Measurements from ENCODE around the gene PHF21A.
"Not testable (repeated sequence)": the region's sequence is repeated elsewhere in the genome, so short reads cannot be mapped to it uniquely, and the experiment has no call there.

PHF21A gene

DNA sequence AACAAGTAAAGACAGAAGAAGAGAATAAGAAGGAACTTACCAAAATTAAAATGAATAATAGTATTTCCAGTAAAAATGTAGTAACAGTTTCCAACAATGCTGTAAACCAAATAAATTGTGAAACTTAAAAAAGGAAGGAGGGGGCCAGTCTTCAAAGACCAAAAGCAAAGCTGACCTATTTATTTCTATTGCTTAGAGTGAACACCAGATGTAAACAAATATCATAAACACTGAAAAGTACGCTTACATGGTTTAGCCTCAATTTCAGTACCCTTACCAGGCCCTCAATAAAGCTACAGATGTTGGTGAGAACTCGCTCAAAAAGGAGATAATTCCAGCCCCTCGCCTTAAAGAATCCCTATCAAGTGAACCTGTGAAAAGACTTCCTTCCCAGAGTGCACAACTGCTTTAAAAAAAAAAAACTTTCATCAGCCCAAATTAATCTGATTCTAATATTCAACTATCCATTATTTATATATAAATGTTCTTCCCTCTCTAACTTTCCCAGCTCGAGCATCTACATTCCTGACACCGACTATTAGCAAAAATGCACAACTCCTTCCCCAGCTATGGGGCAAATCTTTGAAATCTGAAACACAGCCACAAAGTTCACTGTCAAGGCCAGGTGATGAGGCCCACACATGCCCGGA is 2.4 kb downstream of the PHF21A start:
- Histone ChIP-seq H3K27ac (peak overlapping the region; percentile 81), H3K36me3 (ENCODE audit: control insufficient read depth, insufficient read depth, low read length) (no peaks in the 10 kb centered on the region), H3K9me3 (ENCODE audit: control insufficient read depth, low read length) (no peaks in the 10 kb centered on the region), H2AFZ (no peak overlapping the region), H3K27me3 (ENCODE audit: control insufficient read depth, insufficient read depth, low read length) (no peaks in the 10 kb centered on the region), H3K4me2 (ENCODE audit: low read length) (peak overlapping the region; percentile 76), H3K4me3 (ENCODE audit: low read depth, low read length) (peak overlapping the region; percentile 45), H3K9ac (no peak overlapping the region), H3K79me2 (peaks cover 9% of the 10 kb centered on the region), H3K4me1 (peaks cover 3% of the 10 kb centered on the region)
- TF ChIP-seq, protein P1, sequence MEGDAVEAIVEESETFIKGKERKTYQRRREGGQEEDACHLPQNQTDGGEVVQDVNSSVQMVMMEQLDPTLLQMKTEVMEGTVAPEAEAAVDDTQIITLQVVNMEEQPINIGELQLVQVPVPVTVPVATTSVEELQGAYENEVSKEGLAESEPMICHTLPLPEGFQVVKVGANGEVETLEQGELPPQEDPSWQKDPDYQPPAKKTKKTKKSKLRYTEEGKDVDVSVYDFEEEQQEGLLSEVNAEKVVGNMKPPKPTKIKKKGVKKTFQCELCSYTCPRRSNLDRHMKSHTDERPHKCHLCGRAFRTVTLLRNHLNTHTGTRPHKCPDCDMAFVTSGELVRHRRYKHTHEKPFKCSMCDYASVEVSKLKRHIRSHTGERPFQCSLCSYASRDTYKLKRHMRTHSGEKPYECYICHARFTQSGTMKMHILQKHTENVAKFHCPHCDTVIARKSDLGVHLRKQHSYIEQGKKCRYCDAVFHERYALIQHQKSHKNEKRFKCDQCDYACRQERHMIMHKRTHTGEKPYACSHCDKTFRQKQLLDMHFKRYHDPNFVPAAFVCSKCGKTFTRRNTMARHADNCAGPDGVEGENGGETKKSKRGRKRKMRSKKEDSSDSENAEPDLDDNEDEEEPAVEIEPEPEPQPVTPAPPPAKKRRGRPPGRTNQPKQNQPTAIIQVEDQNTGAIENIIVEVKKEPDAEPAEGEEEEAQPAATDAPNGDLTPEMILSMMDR (IDR thresholded peaks at IDR 0.05), result no peak

GRCh38 chr11:46117842-46118241 is 3.4 kb downstream of the PHF21A start:
- Histone ChIP-seq H3K9me3 (ENCODE audit: control insufficient read depth, low read length) (no peaks in the 10 kb centered on the region), H3K27ac (no peak overlapping the region), H2AFZ (no peak overlapping the region), H3K4me1 (peaks cover 3% of the 10 kb centered on the region), H3K36me3 (ENCODE audit: control insufficient read depth, insufficient read depth, low read length) (no peaks in the 10 kb centered on the region), H3K9ac (no peak overlapping the region), H3K79me2 (peaks cover 12% of the 10 kb centered on the region), H3K4me3 (ENCODE audit: low read depth, low read length) (no peak overlapping the region), H3K4me2 (ENCODE audit: low read length) (no peak overlapping the region), H3K27me3 (ENCODE audit: control insufficient read depth, insufficient read depth, low read length) (no peaks in the 10 kb centered on the region)
- TF ChIP-seq, protein P1 (IDR thresholded peaks at IDR 0.05), result no peak

DNA sequence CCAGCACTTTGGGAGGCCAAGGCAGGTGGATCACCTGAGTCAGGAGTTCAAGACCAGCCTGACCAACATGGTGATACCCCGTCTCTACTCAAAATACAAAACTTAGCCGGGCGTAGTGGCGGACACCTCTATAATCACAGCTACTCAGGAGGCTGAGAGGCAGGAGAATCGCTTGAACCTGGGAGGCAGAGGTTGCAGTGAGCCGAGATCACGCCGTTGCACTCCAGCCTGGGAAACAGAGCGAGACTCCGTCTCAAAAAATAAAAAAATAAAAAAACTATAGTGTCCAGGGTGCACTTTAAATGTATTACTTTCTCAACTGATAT is 4.6 kb downstream of the PHF21A start:
- not testable (repeated sequence) for H3K9me3 ChIP-seq (ENCODE audit: control insufficient read depth, low read length); H2AFZ ChIP-seq; H3K27me3 ChIP-seq (ENCODE audit: control insufficient read depth, insufficient read depth, low read length); H3K4me3 ChIP-seq (ENCODE audit: low read depth, low read length); H3K9ac ChIP-seq; H3K36me3 ChIP-seq (ENCODE audit: control insufficient read depth, insufficient read depth, low read length); H3K4me1 ChIP-seq; H3K4me2 ChIP-seq (ENCODE audit: low read length)
- peak overlapping the region; percentile 57 for H3K27ac ChIP-seq
- H3K79me2 ChIP-seq, result peaks cover 15% of the 10 kb centered on the region

- Histone ChIP-seq H3K9me3 (ENCODE audit: control insufficient read depth, low read length) (no peaks in the 10 kb centered on the region), H3K79me2 (peaks cover 16% of the 10 kb centered on the region), H2AFZ (no peak overlapping the region), H3K4me3 (ENCODE audit: low read depth, low read length) (no peak overlapping the region), H3K27ac (peak overlapping the region; percentile 57), H3K9ac (no peak overlapping the region), H3K27me3 (ENCODE audit: control insufficient read depth, insufficient read depth, low read length) (no peaks in the 10 kb centered on the region), H3K36me3 (ENCODE audit: control insufficient read depth, insufficient read depth, low read length) (no peaks in the 10 kb centered on the region), H3K4me2 (ENCODE audit: low read length) (no peak overlapping the region), H3K4me1 (peaks cover 3% of the 10 kb centered on the region)
- TF ChIP-seq, protein P1 (IDR thresholded peaks at IDR 0.05), result no peak
Observed at GRCh38 chr11:46116007-46116711, 5.1 kb downstream of the PHF21A start.

DNA sequence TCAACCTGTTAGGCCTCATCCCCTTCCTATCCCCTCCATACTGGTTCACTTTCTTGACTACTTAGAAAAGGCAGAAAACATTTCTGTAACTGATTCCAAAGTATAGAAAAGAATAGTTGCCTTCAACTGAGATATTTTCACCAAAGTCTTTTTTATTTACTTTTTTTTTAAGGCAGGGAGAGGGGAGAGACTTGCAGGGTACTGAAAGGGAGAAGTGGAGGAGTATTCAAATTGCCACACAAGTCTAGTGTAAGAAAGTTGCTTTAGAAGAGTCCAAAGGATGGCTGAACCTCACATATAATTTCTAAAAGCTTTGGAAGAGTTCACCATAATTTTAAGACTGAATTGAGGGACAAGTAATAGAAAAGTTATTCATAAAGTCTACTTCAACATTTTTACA is 6.3 kb downstream of the PHF21A start:
- H3K9ac ChIP-seq, result no peak overlapping the region
- H3K79me2 ChIP-seq, result peaks cover 23% of the 10 kb centered on the region
- H2AFZ ChIP-seq, result no peak overlapping the region
- peaks cover 3% of the 10 kb centered on the region for H3K4me1 ChIP-seq
- H3K4me3 ChIP-seq (ENCODE audit: low read depth, low read length), result no peak overlapping the region
- H3K36me3 ChIP-seq (ENCODE audit: control insufficient read depth, insufficient read depth, low read length), result no peaks in the 10 kb centered on the region
- no peak overlapping the region for H3K27ac ChIP-seq
- TF ChIP-seq, protein P1 (IDR thresholded peaks at IDR 0.05), result no peak
- H3K27me3 ChIP-seq (ENCODE audit: control insufficient read depth, insufficient read depth, low read length), result no peaks in the 10 kb centered on the region
- no peaks in the 10 kb centered on the region for H3K9me3 ChIP-seq (ENCODE audit: control insufficient read depth, low read length)
- H3K4me2 ChIP-seq (ENCODE audit: low read length), result no peak overlapping the region
